IMR-90 (cell line): ENCODE measurements around the gene RGS17. TPM values are rescaled to one million over a fixed set of nuclear protein-coding genes. Genes with fewer than 3 reads are reported as not detected.

Experiments
- ATAC-seq: fragments of 200-7000 bp; cut with Tn5 transposase; 2 replicates; pipeline ENCODE4 v1.9.1; 2020; ENCODE audit warnings: low read depth, mild to moderate bottlenecking, moderate library complexity
- BruUV-seq: library from RNA; stranded (reverse); fragments of 400-500 nt; replicated peaks from 2 replicates; lab custom pipeline; 2021; lab: Mats Ljungman, UMichigan
- CTCF ChIA-PET: fragments of 300-600 bp; formaldehyde crosslinking; extraction: SDS; loops from one replicate; lab custom pipeline; 2021; ENCODE audit warnings: antibody characterized with exemption; lab: Yijun Ruan, JAX
- POLR2A ChIA-PET: fragments of 300-600 bp; sonication (Branson Sonifier 250); formaldehyde crosslinking; loops from one replicate; lab custom pipeline; 2022; ENCODE audit warnings: antibody characterized with exemption; ENCODE audit not compliant: unreplicated experiment; lab: Charles Lee
- DNase-seq: peaks from one replicate; pipeline ENCODE4 v3.0.0; 2013
- H2AFZ ChIP-seq: replicated peaks from 2 replicates; pipeline ENCODE3; 2013; ENCODE audit warnings: low read length, mild to moderate bottlenecking; ENCODE audit not compliant: poor library complexity
- H2AK5ac ChIP-seq: 2 replicates; pipeline ENCODE4 v1.6.1; 2013; ENCODE audit warnings: low read depth, low read length, inconsistent platforms
- H2AK9ac ChIP-seq: replicated peaks from 2 replicates; pipeline ENCODE3; 2013; ENCODE audit warnings: mild to moderate bottlenecking, low read depth, low read length, moderate library complexity; ENCODE audit not compliant: poor library complexity
- H2BK120ac ChIP-seq: 2 replicates; pipeline ENCODE4 v1.6.1; 2013; ENCODE audit warnings: low read depth, low read length, inconsistent platforms
- H2BK15ac ChIP-seq: 3 replicates; pipeline ENCODE4 v1.6.1; 2013; ENCODE audit warnings: low read depth, low read length, inconsistent platforms
- H2BK20ac ChIP-seq: 2 replicates; pipeline ENCODE4 v1.6.1; 2013; ENCODE audit warnings: low read depth, mild to moderate bottlenecking, inconsistent platforms, low read length, moderate library complexity
- H2BK5ac ChIP-seq: 2 replicates; pipeline ENCODE4 v1.6.1; 2013; ENCODE audit warnings: mild to moderate bottlenecking, low read depth, low read length, inconsistent platforms; ENCODE audit not compliant: poor library complexity, severe bottlenecking
- H3K14ac ChIP-seq: replicated peaks from 2 replicates; pipeline ENCODE4 v1.6.1; 2013; ENCODE audit warnings: low read depth, low read length, inconsistent platforms
- H3K18ac ChIP-seq: 2 replicates; pipeline ENCODE4 v1.6.1; 2013; ENCODE audit warnings: low read depth, low read length, control low read depth
- H3K23ac ChIP-seq: 2 replicates; pipeline ENCODE4 v1.6.1; 2013; ENCODE audit warnings: low read depth, low read length, inconsistent platforms
- H3K27ac ChIP-seq: 2 replicates; pipeline ENCODE4 v1.5.1; 2013; ENCODE audit warnings: mild to moderate bottlenecking, control low read depth, low read length; ENCODE audit not compliant: insufficient read depth
- H3K27me3 ChIP-seq: 2 replicates; pipeline ENCODE4 v1.6.1; 2013; ENCODE audit warnings: low read length; ENCODE audit not compliant: control insufficient read depth, insufficient read depth
- H3K36me3 ChIP-seq: 2 replicates; pipeline ENCODE4 v1.6.1; 2013; ENCODE audit warnings: low read length, mixed read lengths; ENCODE audit not compliant: control insufficient read depth, insufficient read depth
- H3K4ac ChIP-seq: 2 replicates; pipeline ENCODE4 v1.6.1; 2013; ENCODE audit warnings: low read depth, low read length, inconsistent platforms
- H3K4me1 ChIP-seq: 2 replicates; pipeline ENCODE4 v1.6.1; 2013; ENCODE audit warnings: low read length, mixed read lengths; ENCODE audit not compliant: control insufficient read depth, insufficient read depth
- H3K4me2 ChIP-seq: 2 replicates; pipeline ENCODE4 v1.6.1; 2013; ENCODE audit warnings: low read depth, mild to moderate bottlenecking, control low read depth, low read length, moderate library complexity
- H3K4me3 ChIP-seq: 2 replicates; pipeline ENCODE4 v1.5.1; 2013; ENCODE audit warnings: low read depth, mild to moderate bottlenecking, control low read depth, low read length, moderate library complexity; ENCODE audit not compliant: insufficient read depth
- H3K56ac ChIP-seq: 2 replicates; pipeline ENCODE4 v1.6.1; 2013; ENCODE audit warnings: low read length, inconsistent platforms; ENCODE audit not compliant: insufficient read depth; ENCODE audit errors: extremely low read depth
- H3K79me1 ChIP-seq, 2 experiments: 2 replicates each; pipeline ENCODE4 v1.6.1; 2013; ENCODE audit warnings: low read length in 2 of 2, inconsistent platforms in 1 of 2, low read depth in 1 of 2
- H3K9ac ChIP-seq: 2 replicates; pipeline ENCODE4 v1.6.1; 2013; ENCODE audit warnings: low read depth, low read length, control low read depth
- H3K9me1 ChIP-seq: 2 replicates; pipeline ENCODE4 v1.6.1; 2013; ENCODE audit warnings: low read length, inconsistent platforms; ENCODE audit not compliant: insufficient read depth
- H3K9me3 ChIP-seq: 2 replicates; pipeline ENCODE4 v1.6.1; 2013; ENCODE audit warnings: low read length; ENCODE audit not compliant: control insufficient read depth, insufficient read depth
- H4K20me1 ChIP-seq: 2 replicates; pipeline ENCODE4 v1.6.1; 2013; ENCODE audit warnings: low read length, inconsistent platforms; ENCODE audit not compliant: insufficient read depth
- H4K5ac ChIP-seq: 2 replicates; pipeline ENCODE4 v1.6.1; 2013; ENCODE audit warnings: mild to moderate bottlenecking, low read depth, low read length, control low read depth
- H4K8ac ChIP-seq, 2 experiments: 2 replicates each; pipeline ENCODE4 v1.6.1; 2013; ENCODE audit warnings: low read depth in 2 of 2, low read length in 2 of 2, control low read depth in 1 of 2, inconsistent platforms in 1 of 2
- H4K91ac ChIP-seq: 2 replicates; pipeline ENCODE4 v1.6.1; 2013; ENCODE audit warnings: low read depth, low read length, inconsistent platforms; ENCODE audit not compliant: insufficient read depth
- CEBPB ChIP-seq: IDR thresholded peaks from 2 replicates; pipeline ENCODE4 v1.6.1; 2012; ENCODE audit warnings: low read depth, low read length, improper control_type of control experiment
- FOS ChIP-seq: fragments of 150-350 bp; IDR thresholded peaks from 2 replicates; pipeline ENCODE4 v1.6.1; 2016; ENCODE audit warnings: low read depth, low read length
- MXI1 ChIP-seq: IDR thresholded peaks from 2 replicates; pipeline ENCODE4 v1.6.1; 2012; ENCODE audit warnings: low read depth, mild to moderate bottlenecking, low read length, moderate library complexity, borderline replicate concordance
- NFE2L2 ChIP-seq: fragments of 150-350 bp; IDR thresholded peaks from 2 replicates; pipeline ENCODE4 v1.6.1; 2016; ENCODE audit warnings: low read depth, mild to moderate bottlenecking, low read length
- RAD21 ChIP-seq: IDR thresholded peaks from 2 replicates; pipeline ENCODE4 v1.6.1; 2012; ENCODE audit warnings: low read length, improper control_type of control experiment
- RCOR1 ChIP-seq: IDR thresholded peaks from 2 replicates; pipeline ENCODE4 v1.6.1; 2012; ENCODE audit warnings: mild to moderate bottlenecking, low read length, improper control_type of control experiment; ENCODE audit not compliant: insufficient replicate concordance
- WGBS, 2 experiments: methylation state at CpG; one replicate each; pipeline versions ENCODE4 v1.1.5 to v1.1.7; 2013; ENCODE audit warnings: missing lambda C conversion rate in 2 of 2; ENCODE audit not compliant: insufficient read length in 1 of 2; ENCODE audit errors: extremely low coverage in 2 of 2; 5-methylcytosine and 5-hydroxymethylcytosine counted together
- dilution Hi-C: fragments of 300-500 bp; cut with HindIII; formaldehyde crosslinking; loops from one replicate; pipeline ENCODE4 v1.14.3; 2018; ENCODE audit warnings: low sequenced_read_pairs; ENCODE audit not compliant: unreplicated experiment
- in situ Hi-C: fragments of 300-500 bp; cut with MboI; formaldehyde crosslinking; loops from 3 replicates; pipeline ENCODE4 v1.14.3; 2019; ENCODE audit warnings: low sequenced_read_pairs, inconsistent platforms, mixed read lengths
- intact Hi-C: fragments of 100-400 bp; cut with micrococcal nuclease; formaldehyde crosslinking; loops from 2 replicates; pipeline ENCODE4 v1.10.0; 2022
- polyA plus RNA-seq, 3 experiments: library from polyadenylated mRNA; depleted of rRNA; stranded (reverse); fragments of >200 nt; gene quantifications; 2 replicates each; pipeline ENCODE4 v1.2.3, GENCODE V29; 2012; ENCODE audit warnings: low replicate concordance in 1 of 3
- total RNA-seq: library from RNA; depleted of rRNA; stranded (reverse); fragments of >200 nt; gene quantifications from 2 replicates; pipeline ENCODE4 v1.2.3, GENCODE V29; 2012

Gene RGS17
- total and polyA plus RNA-seq, 2 of the 4 experiments (the other 2 are of a cell fraction) = 0.75 to 1.4 TPM

- 100% methylated on average over 1 of the region's 5 CpGs; no CpG with 5 or more reads in 1 of the 2 experiments for WGBS, 2 experiments
- Histone ChIP-seq H3K4me2 (no peak overlapping the region), H3K79me1 (no peaks in the 10 kb centered on the region), H2BK15ac (no peak overlapping the region), H3K27me3 (no peaks in the 10 kb centered on the region), H3K56ac (no peak overlapping the region), H3K18ac (no peak overlapping the region; the same call in 1 of the 2 replicates), H3K4me3 (no peak overlapping the region), H2BK20ac (no peak overlapping the region), H3K9ac (no peak overlapping the region), H3K14ac (no peak overlapping the region), H3K9me1 (no peaks in the 10 kb centered on the region; the same call in 1 of the 2 replicates), H3K27ac (no peak overlapping the region), H2AK9ac (no peak overlapping the region), H3K9me3 (no peaks in the 10 kb centered on the region), H2BK120ac (peak overlapping the region; percentile 48; the same call in 1 of the 2 replicates), H3K4me1 (peaks cover 3% of the 10 kb centered on the region; the same call in 1 of the 2 replicates), H2AK5ac (no peak overlapping the region), H3K4ac (no peak overlapping the region), H4K91ac (no peak overlapping the region), H2AFZ (no peak overlapping the region), H4K5ac (no peak overlapping the region), H4K20me1 (no peaks in the 10 kb centered on the region), H3K36me3 (no peaks in the 10 kb centered on the region), H4K8ac (no peak overlapping the region), H3K23ac (no peak overlapping the region), H2BK5ac (no peak overlapping the region)
- POLR2A ChIA-PET = interaction anchor here (0.6 kb wide), 1 partner anchor 1072 kb away, joined by 4 read pairs; no protein-coding TSS in a partner anchor
- BruUV-seq = no TSS peak
- dilution Hi-C loops (no loop called here), intact Hi-C loops (no loop called here), in situ Hi-C loops (no loop called here)
- no peak for ATAC-seq
- no peak for DNase-seq
- TF ChIP-seq NFE2L2 (no peak), CEBPB (no peak), RCOR1 (no peak), FOS (no peak), MXI1 (no peak), RAD21 (no peak)
- CTCF ChIA-PET = no interaction called here
These were observed 45.8 kb downstream of the RGS17 start for GRCh38 chr6:153085239-153085638.
